HG02870 (cell line): ENCODE data around the gene MFAP3L.
"Not testable (repeated sequence)": the region's sequence is repeated elsewhere in the genome, so short reads cannot be mapped to it uniquely, and the experiment has no call there.

ENCODE experiments used
- ATAC-seq: cut with Tn5 transposase; IDR thresholded peaks from one replicate; pipeline ENCODE4 v1.9.1; 2021; ENCODE audit warnings: mild to moderate bottlenecking, moderate library complexity; ENCODE audit not compliant: unreplicated experiment

MFAP3L gene

GRCh38 chr4:169948271-169948670 is 77.9 kb downstream of the MFAP3L start:
- ATAC-seq, result no peak

GRCh38 chr4:169945636-169946035 is 80.6 kb downstream of the MFAP3L start:
- no peak for ATAC-seq

- ATAC-seq, result not testable (repeated sequence)
These were observed 82.6 kb downstream of the MFAP3L start for GRCh38 chr4:169943601-169944000.

GRCh38 chr4:169941141-169941540 is 85.1 kb downstream of the MFAP3L start:
- ATAC-seq, result no peak

GRCh38 chr4:169940460-169940859 is 85.7 kb downstream of the MFAP3L start:
- ATAC-seq, result no peak
